Non-pigmented ciliary epithelial cell (primary cell): ENCODE results near the gene IL4R.
"Not testable (repeated sequence)": the region's sequence is repeated elsewhere in the genome, so short reads cannot be mapped to it uniquely, and the experiment has no call there.

Source experiments
- DNase-seq: peaks from one replicate; pipeline ENCODE4 v3.0.0-alpha.2; 2010; ENCODE audit warnings: low read depth

The IL4R gene

GRCh38 chr16:27329376-27330079, 15.8 kb downstream of the IL4R start:
- not testable (repeated sequence) for DNase-seq

- DNase-seq: peak; percentile 89
These were observed 16.8 kb downstream of the IL4R start for GRCh38 chr16:27330542-27330941.

- DNase-seq: no peak
These were observed 18.3 kb downstream of the IL4R start for GRCh38 chr16:27332105-27332504.

- no peak for DNase-seq
These were observed 19.3 kb downstream of the IL4R start for GRCh38 chr16:27333104-27333503.

- DNase-seq: no peak
These were observed 19.8 kb downstream of the IL4R start for GRCh38 chr16:27333549-27333948.

GRCh38 chr16:27334192-27334764, 20.5 kb downstream of the IL4R start:
- DNase-seq: no peak

GRCh38 chr16:27334838-27335237, 21.1 kb downstream of the IL4R start:
- no peak for DNase-seq

- DNase-seq: no peak
These were observed 21.7 kb downstream of the IL4R start for GRCh38 chr16:27335349-27336053.

- DNase-seq: no peak
These were observed 23.2 kb downstream of the IL4R start for GRCh38 chr16:27337024-27337423.

GRCh38 chr16:27339180-27339579, 25.4 kb downstream of the IL4R start:
- DNase-seq: no peak

GRCh38 chr16:27340654-27341053, 26.9 kb downstream of the IL4R start:
- DNase-seq: no peak

- no peak for DNase-seq
These were observed 27.8 kb downstream of the IL4R start for GRCh38 chr16:27341549-27341948.

GRCh38 chr16:27341971-27342370, 28.2 kb downstream of the IL4R start:
- DNase-seq: no peak

GRCh38 chr16:27344721-27345120, 30.9 kb downstream of the IL4R start:
- DNase-seq: no peak

GRCh38 chr16:27345201-27345600, 31.4 kb downstream of the IL4R start:
- DNase-seq: no peak

GRCh38 chr16:27346819-27347218, 33.0 kb downstream of the IL4R start:
- no peak for DNase-seq

- no peak for DNase-seq
These were observed 34.3 kb downstream of the IL4R start for GRCh38 chr16:27347930-27348685.

GRCh38 chr16:27349276-27349675, 35.5 kb downstream of the IL4R start:
- no peak for DNase-seq

GRCh38 chr16:27350006-27350405, 36.2 kb downstream of the IL4R start:
- no peak for DNase-seq

- no peak for DNase-seq
These were observed 38.2 kb downstream of the IL4R start for GRCh38 chr16:27351989-27352388.

- DNase-seq: no peak
These were observed 40.1 kb downstream of the IL4R start for GRCh38 chr16:27353853-27354252.

GRCh38 chr16:27355610-27356009, 41.8 kb downstream of the IL4R start:
- DNase-seq: no peak

GRCh38 chr16:27356794-27357193, 43.0 kb downstream of the IL4R start:
- no peak for DNase-seq
